Measurements from ENCODE around the gene KDM6B.
A peak's percentile ranks its signal among the peaks of the same experiment; 100 is the strongest.
"Not testable (repeated sequence)": the region's sequence is repeated elsewhere in the genome, so short reads cannot be mapped to it uniquely, and the experiment has no call there.

Gene KDM6B

GRCh38 chr17:7859028-7859427, 25.0 kb downstream of the KDM6B start:
- Histone ChIP-seq H3K4me3 (ENCODE audit: low read length) (peak overlapping the region; percentile 88), H3K9me2 (replicated peaks; ENCODE audit: insufficient read depth, low read length) (no peaks in the 10 kb centered on the region), H3K9me3 (replicated peaks; ENCODE audit: insufficient read depth, low read length) (no peaks in the 10 kb centered on the region), H3K9ac (ENCODE audit: low read length) (peak overlapping the region; percentile 86; the same call in 1 of the 2 replicates), H3F3A (ENCODE audit: insufficient read depth, low read length) (peaks cover 10% of the 10 kb centered on the region; the same call in 1 of the 2 replicates), H4K20me1 (ENCODE audit: insufficient read depth, low read length) (no peaks in the 10 kb centered on the region), H3K4me2 (ENCODE audit: low read depth, low read length) (peak overlapping the region; percentile 89), H3K27me3 (replicated peaks; ENCODE audit: insufficient read depth, low read length) (no peaks in the 10 kb centered on the region), H3K27ac (ENCODE audit: low read length) (no peak overlapping the region), H3K79me2 (ENCODE audit: low read length) (peaks cover 27% of the 10 kb centered on the region), H3K36me3 (replicated peaks; ENCODE audit: insufficient read depth, low read length) (no peaks in the 10 kb centered on the region), H2AFZ (ENCODE audit: low read length) (peak overlapping the region; percentile 93; the same call in 1 of the 2 replicates), H3K4me1 (ENCODE audit: low read length) (peaks cover 15% of the 10 kb centered on the region; the same call in 1 of the 2 replicates)
- TF ChIP-seq, protein P1, sequence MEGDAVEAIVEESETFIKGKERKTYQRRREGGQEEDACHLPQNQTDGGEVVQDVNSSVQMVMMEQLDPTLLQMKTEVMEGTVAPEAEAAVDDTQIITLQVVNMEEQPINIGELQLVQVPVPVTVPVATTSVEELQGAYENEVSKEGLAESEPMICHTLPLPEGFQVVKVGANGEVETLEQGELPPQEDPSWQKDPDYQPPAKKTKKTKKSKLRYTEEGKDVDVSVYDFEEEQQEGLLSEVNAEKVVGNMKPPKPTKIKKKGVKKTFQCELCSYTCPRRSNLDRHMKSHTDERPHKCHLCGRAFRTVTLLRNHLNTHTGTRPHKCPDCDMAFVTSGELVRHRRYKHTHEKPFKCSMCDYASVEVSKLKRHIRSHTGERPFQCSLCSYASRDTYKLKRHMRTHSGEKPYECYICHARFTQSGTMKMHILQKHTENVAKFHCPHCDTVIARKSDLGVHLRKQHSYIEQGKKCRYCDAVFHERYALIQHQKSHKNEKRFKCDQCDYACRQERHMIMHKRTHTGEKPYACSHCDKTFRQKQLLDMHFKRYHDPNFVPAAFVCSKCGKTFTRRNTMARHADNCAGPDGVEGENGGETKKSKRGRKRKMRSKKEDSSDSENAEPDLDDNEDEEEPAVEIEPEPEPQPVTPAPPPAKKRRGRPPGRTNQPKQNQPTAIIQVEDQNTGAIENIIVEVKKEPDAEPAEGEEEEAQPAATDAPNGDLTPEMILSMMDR (IDR thresholded peaks at IDR 0.05; ENCODE audit: low read length): no peak
- TF ChIP-seq EZH2 (optimal IDR thresholded peaks at IDR 0.05; ENCODE audit: low read depth, low read length): no peak
- TF ChIP-seq EZH2phosphoT487 (IDR thresholded peaks at IDR 0.05; ENCODE audit: low read length): no peak
- no peak for DNase-seq

GRCh38 chr17:7862692-7863437, 28.8 kb downstream of the KDM6B start:
- H3K9ac ChIP-seq (ENCODE audit: low read length): no peak overlapping the region
- H3K27me3 ChIP-seq (replicated peaks; ENCODE audit: insufficient read depth, low read length): no peaks in the 10 kb centered on the region
- no peak overlapping the region for H3K4me2 ChIP-seq (ENCODE audit: low read depth, low read length)
- 0 out of 2 replicates have a peak, but pooled peaks cover 8% of the 10 kb centered on the region for H3K4me1 ChIP-seq (ENCODE audit: low read length)
- DNase-seq: no peak
- H3K4me3 ChIP-seq (ENCODE audit: low read length): no peak overlapping the region
- no peaks in the 10 kb centered on the region for H3F3A ChIP-seq (ENCODE audit: insufficient read depth, low read length)
- H3K27ac ChIP-seq (ENCODE audit: low read length): no peak overlapping the region
- no peak overlapping the region for H2AFZ ChIP-seq (ENCODE audit: low read length)
- H4K20me1 ChIP-seq (ENCODE audit: insufficient read depth, low read length): no peaks in the 10 kb centered on the region
- no peak for TF ChIP-seq EZH2phosphoT487 (IDR thresholded peaks at IDR 0.05; ENCODE audit: low read length)
- TF ChIP-seq, protein P1 (IDR thresholded peaks at IDR 0.05; ENCODE audit: low read length): peak; percentile 61
- H3K9me3 ChIP-seq (replicated peaks; ENCODE audit: insufficient read depth, low read length): no peaks in the 10 kb centered on the region
- no peaks in the 10 kb centered on the region for H3K9me2 ChIP-seq (replicated peaks; ENCODE audit: insufficient read depth, low read length)
- no peaks in the 10 kb centered on the region for H3K36me3 ChIP-seq (replicated peaks; ENCODE audit: insufficient read depth, low read length)
- peaks cover 15% of the 10 kb centered on the region for H3K79me2 ChIP-seq (ENCODE audit: low read length)

GRCh38 chr17:7864384-7864783, 30.4 kb downstream of the KDM6B start:
- H3K27me3 ChIP-seq (replicated peaks; ENCODE audit: insufficient read depth, low read length); H4K20me1 ChIP-seq (ENCODE audit: insufficient read depth, low read length); H3K79me2 ChIP-seq (ENCODE audit: low read length); H3K27ac ChIP-seq (ENCODE audit: low read length); H3K4me3 ChIP-seq (ENCODE audit: low read length); H3F3A ChIP-seq (ENCODE audit: insufficient read depth, low read length); H3K9me3 ChIP-seq (replicated peaks; ENCODE audit: insufficient read depth, low read length); DNase-seq; H3K4me1 ChIP-seq (ENCODE audit: low read length); H2AFZ ChIP-seq (ENCODE audit: low read length); H3K36me3 ChIP-seq (replicated peaks; ENCODE audit: insufficient read depth, low read length); H3K4me2 ChIP-seq (ENCODE audit: low read depth, low read length); H3K9ac ChIP-seq (ENCODE audit: low read length); H3K9me2 ChIP-seq (replicated peaks; ENCODE audit: insufficient read depth, low read length): not testable (repeated sequence)

GRCh38 chr17:7864995-7865650, 31.1 kb downstream of the KDM6B start:
- DNase-seq: no peak
- Histone ChIP-seq H2AFZ (ENCODE audit: low read length) (no peak overlapping the region), H3K27me3 (replicated peaks; ENCODE audit: insufficient read depth, low read length) (no peaks in the 10 kb centered on the region), H3K4me3 (ENCODE audit: low read length) (no peak overlapping the region), H3K36me3 (replicated peaks; ENCODE audit: insufficient read depth, low read length) (no peaks in the 10 kb centered on the region), H3K27ac (ENCODE audit: low read length) (no peak overlapping the region), H4K20me1 (ENCODE audit: insufficient read depth, low read length) (no peaks in the 10 kb centered on the region), H3K9me2 (replicated peaks; ENCODE audit: insufficient read depth, low read length) (no peaks in the 10 kb centered on the region), H3K4me2 (ENCODE audit: low read depth, low read length) (no peak overlapping the region), H3K9ac (ENCODE audit: low read length) (no peak overlapping the region), H3F3A (ENCODE audit: insufficient read depth, low read length) (no peaks in the 10 kb centered on the region), H3K79me2 (ENCODE audit: low read length) (no peaks in the 10 kb centered on the region), H3K4me1 (ENCODE audit: low read length) (no peaks in the 10 kb centered on the region), H3K9me3 (replicated peaks; ENCODE audit: insufficient read depth, low read length) (no peaks in the 10 kb centered on the region)
- TF ChIP-seq EZH2phosphoT487 (IDR thresholded peaks at IDR 0.05; ENCODE audit: low read length): no peak
- TF ChIP-seq, protein P1 (IDR thresholded peaks at IDR 0.05; ENCODE audit: low read length): no peak
- TF ChIP-seq EZH2 (optimal IDR thresholded peaks at IDR 0.05; ENCODE audit: low read depth, low read length): no peak

Measured in MM.1S (cell line).